Activated CD4-positive, alpha-beta T cell treated with anti-CD3 and anti-CD28 coated beads, Interleukin-10, Interleukin-2, amounts not matched to agents 100 ng/mL and 50 ng/mL, durations not matched to agents 16 hours and 8 hours (primary cell): ENCODE results near the gene ERCC4.

ENCODE experiments used
- DNase-seq: peaks from one replicate; pipeline ENCODE4 v3.0.0-alpha.2; 2020

Gene ERCC4

DNA sequence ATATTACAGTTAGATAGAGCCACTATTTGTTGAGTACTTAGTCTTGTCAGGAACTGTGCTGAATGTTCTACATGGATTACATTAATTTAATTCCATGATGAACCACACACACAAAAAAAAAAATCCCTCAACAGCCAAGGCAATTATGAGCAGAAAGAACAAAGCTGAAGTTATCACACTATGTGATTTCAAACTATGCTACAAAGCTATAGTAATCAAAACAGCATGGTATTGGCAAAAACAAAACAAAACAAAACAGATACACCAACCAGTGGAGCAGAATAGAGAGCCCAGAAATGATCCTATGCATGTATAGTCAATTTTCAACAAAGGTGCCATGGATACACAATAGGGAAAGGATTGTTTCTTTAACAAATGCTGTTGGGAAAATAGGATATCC, 8.1 kb upstream of the ERCC4 start:
- DNase-seq: no peak

DNA sequence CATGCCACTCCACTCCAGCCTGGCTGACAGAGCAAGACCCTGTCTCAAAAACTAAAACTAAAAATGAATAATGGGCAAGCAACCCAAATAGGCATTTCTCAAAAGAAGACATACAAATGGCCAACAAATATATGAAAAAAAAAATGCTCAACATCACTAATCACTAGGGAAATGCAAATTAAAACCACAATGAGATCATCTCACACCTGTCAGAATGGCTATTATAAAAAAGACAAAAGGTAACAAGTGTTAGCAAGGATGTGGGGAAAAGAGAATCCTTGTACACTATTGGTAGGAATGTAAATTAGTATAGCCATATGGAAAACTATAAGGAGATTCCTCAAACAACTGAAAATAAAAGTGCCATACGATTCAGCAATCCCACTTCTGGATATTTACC, 7.1 kb upstream of the ERCC4 start:
- no peak for DNase-seq

DNA sequence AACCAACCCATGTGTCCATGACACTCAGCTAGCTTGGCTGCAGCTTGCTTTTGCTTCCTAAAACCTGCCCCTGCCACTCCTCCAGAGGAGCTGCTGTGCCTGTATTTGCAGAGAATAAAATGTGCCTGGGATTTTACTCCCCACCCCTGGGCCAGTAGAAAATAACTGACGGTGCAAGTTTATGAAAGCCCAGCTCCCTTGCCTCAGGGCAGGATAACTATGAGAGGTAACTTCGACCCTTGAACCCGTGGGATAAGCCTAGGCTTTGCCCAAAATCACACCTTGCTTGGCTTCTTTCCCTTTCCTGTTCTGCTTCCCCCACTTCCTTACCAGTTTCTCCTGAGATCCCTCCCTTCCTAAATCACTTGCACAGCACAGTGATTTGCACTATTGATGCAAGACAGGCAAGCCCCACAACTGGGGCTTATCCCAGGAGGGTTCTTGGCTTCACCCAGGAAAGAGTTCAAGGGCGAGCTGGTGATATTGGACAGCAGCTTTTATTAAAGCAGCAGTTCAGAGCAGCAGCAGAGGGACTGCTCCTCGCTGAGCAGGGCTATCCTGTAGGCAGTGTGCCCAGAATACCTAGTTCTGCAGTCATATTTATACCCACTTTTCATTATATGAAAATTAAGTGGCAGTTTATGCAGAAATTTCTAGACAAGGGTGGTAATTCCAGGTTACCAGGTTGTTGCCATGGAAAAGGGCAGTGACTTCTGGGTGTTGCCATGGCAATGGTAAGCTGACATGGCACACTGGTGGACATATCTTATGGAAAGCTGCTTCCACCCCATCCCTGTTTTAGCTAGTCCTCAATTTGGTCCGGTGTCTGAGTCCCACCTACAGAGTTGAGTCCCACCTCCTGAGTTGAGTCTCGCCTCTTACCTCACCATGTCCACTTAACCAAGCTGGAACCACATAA, 6.3 kb upstream of the ERCC4 start:
- DNase-seq: no peak

DNA sequence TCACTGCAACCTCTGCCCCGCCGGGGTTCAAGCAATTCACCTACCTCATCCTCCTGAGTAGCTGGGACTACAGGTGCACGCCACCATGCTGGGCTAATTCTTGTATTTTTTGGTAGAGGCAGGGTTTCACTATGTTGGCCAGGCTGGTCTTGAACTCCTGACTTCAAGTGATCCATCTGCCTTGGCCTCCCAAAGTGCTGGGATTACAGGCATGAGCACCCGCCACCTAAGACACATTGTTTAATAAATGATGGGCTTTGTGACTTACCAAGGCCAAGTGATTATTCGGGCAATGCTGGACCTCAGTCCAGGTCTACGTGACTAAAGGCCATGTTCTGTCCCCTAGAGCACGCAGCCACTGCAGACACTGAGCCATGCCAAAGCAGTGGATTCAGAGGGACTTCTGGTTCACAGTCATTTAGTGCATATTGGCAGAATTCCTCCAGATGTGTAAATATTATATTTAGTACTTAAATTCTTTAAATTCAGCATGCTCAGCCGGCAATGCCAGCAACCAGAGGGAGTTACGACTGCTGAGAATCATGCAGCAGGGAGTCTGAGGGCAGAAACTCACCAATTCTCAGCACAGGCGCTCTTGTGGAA, 4.8 kb upstream of the ERCC4 start:
- no peak for DNase-seq

DNA sequence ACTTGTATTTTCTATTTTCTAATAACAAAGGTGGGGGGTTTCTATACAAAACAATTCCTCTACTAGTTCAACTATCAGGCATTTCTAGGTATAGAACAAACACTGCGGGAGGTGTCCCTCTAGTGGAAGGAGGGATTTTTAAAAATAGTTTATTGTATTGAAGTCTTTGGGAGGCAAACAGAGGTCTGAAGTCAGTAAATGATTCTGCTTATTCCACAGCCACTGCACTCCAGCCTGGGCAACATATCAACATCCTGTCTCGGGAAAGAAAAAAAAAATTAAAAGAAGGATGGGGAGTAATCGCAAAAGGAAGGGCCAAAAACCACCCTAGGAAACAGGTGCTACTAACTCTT, 648 bp upstream of the ERCC4 start:
- peak; percentile 45 for DNase-seq

DNA sequence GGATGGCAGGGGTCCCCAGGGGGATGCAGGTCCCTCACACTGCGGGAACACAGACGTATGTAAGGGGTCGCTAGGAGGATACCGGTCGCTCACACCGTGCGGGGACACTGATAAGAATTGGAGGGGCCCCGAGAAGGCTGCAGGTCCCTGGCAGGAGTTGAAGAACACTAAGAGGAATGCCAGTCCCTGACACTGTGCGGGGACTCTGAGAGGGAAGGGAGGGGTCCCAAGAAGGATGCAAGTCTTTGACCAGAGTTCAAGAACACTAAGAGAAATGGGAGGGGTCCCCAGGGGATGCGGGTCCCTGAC, 510 bp downstream of the ERCC4 start:
- DNase-seq: no peak

DNA sequence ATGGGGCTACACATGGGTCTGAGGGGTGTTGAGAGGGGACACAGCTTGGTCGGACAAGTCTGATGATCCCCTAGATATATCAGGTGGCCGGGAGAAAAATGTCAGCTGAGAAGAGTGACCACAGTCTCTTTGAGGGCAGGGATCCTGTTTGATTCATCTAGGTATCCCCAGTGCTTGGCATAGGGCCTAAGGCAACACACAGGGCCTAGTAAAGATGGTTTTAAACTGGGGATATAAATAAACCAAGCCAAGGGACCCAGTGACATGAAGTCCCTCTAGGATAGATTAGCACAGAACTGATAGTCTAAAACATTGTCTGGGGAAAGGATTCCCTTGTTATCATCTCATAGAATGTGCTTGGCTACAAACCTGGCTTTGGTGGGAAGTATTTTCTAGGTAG, 1.4 kb downstream of the ERCC4 start:
- no peak for DNase-seq

DNA sequence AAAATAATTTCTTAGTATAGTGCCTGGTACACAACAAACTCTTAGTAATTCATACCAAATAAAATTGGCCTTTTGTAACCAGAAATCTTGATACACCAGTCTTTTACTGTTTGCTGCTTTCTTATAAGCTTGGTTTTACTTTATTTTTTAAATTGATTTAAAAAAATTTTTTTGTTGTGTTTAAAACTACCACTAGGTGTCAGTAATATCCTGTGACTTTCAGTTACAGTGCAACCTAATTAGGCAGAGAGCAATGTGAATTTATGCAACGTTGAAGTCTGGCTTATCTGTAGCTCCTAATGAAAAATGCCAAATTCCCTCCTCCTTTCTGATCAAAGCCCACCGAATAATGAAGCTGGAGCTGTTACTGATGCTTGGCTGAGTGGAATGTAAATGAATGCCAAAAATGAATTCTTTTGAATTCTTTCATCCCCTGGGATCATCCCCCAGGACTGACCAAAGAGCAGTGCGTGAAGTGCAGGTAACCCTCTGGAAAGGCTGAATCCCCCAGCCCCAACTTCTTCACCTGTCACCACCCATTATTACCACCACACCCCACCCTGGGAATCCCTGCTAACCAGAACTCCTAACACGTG, 3.8 kb downstream of the ERCC4 start:
- DNase-seq: peak; percentile 45

DNA sequence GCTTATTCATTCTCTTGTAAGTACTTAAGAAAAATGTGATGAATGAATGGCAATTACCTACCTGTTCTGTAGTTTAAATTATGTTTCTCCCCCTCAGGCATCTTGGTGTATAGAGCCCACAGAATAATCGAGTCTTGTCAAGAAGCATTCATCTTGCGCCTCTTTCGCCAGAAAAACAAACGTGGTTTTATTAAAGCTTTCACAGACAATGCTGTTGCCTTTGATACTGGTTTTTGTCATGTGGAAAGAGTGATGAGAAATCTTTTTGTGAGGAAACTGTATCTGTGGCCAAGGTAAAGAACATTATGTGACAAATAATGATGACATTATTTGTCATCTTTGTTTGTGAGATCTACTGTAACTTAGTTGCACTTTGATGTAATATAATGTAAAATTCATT, 6.5 kb downstream of the ERCC4 start:
- no peak for DNase-seq

DNA sequence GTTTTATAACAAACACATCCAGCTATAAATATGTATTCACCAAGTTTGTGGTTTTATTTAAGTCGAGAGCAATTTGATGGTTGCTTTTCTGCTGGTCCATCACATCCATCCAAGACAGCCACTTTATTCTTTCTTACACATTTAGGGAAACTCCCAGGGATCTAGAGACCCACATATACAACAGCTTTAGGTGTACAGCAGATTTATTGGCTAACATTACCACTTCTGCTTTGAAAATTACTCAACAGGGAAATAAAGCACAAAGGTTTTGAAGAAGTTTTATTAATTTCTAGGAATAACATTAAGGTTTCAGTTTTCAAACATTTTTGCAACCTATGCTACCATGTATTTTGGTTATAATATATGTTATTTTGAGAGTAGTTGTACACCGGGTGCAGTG, 6.9 kb downstream of the ERCC4 start:
- DNase-seq: no peak

DNA sequence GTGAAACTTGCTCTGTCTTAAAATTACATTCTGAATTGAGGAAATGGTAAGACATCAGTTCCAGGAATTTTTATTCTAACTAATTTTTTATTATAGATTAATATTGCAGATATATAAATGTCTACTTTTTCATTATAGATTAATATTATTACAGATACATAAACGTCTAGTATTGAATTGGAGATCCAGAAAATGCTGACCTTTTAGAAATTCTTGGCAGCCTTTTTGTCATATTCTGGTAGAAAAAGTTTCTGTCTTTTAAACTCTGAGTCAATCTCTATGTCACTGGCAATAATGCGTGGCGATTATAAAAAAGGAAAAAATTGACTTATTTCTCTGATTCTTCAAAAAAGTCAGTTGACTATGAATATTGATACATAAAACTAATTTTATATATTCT, 8.7 kb downstream of the ERCC4 start:
- DNase-seq: no peak

DNA sequence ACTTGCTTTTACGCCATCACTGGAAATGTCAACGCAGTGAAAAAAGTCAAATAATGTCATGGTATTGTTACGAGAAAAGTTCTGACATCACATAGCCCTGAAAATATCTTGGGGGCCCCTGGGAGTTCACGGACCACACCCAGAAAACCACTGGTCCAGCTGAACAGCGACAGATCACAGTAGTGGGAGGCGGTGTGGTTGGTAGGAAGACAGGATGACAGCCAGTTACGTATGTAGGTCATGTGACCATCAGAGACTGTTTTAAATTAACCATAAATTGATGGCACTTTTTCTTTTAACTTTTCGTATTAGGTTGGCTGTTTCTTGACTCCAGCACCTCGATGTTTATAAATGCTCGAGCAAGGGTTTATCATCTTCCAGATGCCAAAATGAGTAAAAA, 11.9 kb downstream of the ERCC4 start:
- DNase-seq: no peak

DNA sequence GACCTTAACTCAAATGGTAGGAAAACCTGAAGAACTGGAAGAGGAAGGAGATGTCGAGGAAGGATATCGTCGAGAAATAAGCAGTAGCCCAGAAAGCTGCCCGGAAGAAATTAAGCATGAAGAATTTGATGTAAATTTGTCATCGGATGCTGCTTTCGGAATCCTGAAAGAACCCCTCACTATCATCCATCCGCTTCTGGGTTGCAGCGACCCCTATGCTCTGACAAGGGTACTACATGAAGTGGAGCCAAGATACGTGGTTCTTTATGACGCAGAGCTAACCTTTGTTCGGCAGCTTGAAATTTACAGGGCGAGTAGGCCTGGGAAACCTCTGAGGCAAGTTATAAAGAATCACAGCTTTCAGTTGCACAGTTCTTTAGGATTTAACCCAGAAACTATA, 15.5 kb downstream of the ERCC4 start:
- DNase-seq: no peak

DNA sequence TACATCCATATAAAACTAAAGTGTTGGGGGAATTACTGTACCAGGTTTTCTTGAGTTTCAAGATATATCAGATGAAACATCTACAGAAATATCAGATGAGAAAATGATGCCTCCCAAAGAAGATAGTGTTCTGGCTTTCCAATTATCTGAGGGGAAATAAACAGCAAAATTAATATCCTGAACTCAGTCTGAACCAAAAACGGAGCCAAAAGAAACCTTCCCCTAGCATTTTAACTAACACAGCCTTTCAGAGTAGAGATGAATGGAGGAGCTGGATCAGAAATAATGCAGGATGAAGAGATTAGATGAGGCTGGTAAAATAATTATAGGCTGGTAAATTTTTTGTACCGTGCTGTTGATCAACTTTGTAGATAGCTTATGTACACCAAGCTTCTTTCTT, 16.2 kb downstream of the ERCC4 start:
- no peak for DNase-seq

DNA sequence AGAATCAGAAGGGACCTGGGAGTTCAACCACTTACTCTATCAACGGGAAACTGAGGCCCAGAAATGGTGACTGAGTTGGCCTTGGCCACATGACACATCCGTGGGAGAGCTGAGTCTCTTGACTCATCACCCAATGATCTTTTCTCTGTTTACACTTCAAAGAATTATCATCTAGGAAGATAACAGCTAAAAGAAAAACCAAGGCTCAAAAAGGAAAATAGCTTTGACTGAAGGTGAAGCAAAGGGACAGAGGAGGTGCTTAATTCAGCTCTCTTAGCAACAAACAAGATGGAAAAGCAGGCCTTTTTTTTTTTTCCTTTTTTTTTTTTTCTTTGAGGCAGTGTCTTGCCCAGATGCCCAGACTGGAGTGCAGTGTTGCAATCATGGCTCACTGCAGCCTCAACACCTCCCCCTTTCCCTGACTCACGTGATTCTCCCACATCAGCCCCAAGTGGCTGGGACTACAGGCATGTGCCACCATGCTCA, 16.7 kb downstream of the ERCC4 start:
- DNase-seq: no peak

DNA sequence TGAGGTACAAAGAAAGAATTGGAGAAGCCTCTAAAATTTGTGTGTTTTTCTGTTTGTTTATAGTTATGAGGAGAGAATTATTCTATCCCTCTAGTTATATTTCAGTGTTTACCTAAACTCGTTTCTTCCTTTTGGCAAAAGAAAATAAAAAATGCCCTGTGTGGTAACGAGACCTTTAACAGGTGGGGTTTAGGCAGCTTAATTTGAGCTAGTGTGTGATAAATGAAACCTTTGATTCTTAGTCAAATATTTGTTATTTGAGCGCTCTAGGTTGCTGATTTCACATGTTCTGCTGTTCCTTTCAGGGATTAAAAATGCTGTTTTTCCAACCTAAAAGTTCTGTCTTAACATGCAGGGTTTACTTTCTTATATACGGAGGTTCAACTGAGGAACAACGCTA, 17.5 kb downstream of the ERCC4 start:
- DNase-seq: no peak

DNA sequence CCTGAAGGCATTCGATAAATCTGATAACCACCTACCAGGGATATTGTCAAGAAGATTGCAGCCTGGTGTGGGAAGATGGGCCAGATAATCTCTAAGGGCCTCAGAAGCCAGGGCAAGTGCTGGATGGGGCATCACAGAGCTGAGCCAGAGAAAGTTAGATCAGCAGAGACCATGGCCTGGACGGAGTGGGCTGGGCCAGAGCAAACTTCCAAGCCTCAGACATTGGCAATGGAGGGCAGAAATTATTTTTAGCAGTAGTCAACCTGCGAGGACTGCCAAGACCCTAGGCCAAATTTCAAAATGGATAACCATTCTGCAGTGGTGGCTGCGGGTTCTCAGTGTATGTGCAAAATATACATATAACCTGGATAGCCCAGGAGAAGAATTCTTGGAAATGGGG, 18.5 kb downstream of the ERCC4 start:
- no peak for DNase-seq

DNA sequence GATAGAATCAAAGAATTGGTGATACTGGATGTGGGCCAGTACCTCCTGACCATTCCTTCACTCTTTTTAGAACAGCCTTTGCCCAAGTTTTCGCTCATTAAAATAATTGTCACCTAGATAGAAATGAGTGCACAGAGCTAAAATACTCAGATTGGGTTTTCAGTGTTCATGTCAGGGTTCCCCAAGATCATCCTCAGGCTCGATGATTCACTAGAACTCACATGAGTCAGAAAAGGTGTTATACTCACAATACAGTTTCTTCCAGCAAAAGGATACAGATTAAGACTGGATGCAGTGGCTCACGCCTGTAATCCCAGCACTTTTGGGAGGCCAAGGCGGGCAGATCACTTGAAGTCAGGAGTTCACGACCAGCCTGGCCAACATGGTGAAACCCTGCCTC, 19.9 kb downstream of the ERCC4 start:
- DNase-seq: peak; percentile 22

DNA sequence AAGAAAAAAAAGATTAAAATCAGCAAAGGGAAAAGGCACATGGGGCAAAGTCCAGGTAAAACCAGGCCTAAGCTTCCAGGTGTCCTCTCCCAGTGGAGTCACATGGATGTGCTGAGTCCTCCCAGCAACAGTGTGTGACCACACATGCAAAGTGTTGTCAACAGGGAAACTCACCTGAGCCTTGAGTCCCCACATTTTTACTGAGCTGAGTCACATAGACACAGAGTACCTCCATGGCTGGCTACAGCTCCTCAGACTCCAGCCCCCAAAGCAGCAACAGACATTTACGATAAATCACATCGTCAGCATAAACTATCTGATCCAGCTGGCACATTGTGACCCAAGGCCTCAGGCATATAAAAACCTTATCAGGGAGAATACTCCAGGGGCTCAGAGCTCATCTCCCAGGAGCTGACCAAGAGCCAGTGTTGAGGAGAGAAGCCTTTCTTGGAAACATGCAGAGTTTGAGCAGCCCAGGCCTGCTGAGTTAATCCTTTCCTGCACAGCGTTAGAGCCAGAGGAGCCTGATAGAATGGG, 20.5 kb downstream of the ERCC4 start:
- no peak for DNase-seq

DNA sequence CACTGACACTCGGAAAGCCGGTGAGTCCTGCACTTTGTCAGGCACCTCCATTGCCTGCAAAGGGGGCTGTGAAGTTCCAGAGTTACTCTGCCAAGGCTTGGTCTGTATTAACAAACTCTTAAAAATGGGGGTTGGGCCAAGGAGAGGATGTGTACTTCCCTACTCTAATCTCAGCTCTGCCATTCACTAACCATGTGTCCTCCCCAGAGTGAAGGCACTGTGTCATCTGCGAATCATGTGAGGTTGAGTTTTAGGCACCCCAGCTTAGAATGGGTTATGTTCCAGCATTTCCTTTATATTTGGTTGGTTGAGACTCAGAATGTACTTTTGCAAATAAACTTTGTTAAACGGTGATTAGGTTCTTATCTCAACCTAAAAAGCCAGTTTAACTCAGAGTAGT, 24.9 kb downstream of the ERCC4 start:
- no peak for DNase-seq

DNA sequence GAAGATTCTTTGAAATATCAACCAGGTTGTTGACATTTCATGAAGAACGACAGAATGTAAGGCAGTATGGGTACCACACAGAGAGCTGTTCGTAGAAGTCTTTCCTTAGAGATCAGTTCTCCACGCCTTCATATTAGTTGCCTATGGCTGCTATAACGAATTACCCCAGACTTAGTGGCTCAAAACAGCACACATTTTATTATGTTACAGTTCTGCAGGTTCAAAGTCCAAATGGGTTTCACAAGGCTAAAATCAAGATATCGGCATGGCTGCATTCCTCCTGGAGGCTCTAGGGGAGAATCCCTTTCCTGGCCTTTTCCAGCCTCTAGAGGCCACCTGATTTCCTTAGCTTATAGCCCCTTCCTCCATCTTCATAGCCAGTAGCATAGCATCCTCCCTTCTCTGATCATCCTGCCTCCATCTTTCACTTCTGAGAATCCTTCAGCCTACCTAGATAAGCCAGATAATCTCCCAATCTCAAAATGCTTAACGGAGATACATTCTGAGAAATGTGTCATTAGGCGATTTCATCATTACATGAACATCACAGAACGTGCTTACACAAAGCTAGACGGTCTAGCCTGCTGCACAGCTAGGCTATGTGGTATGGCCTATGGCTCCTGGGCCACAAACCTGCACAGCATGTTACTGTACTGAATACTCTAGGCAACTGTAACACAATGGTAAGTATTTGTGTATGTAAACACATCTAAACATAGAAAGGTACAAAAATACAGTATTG, 26.0 kb downstream of the ERCC4 start:
- DNase-seq: peak; percentile 15

DNA sequence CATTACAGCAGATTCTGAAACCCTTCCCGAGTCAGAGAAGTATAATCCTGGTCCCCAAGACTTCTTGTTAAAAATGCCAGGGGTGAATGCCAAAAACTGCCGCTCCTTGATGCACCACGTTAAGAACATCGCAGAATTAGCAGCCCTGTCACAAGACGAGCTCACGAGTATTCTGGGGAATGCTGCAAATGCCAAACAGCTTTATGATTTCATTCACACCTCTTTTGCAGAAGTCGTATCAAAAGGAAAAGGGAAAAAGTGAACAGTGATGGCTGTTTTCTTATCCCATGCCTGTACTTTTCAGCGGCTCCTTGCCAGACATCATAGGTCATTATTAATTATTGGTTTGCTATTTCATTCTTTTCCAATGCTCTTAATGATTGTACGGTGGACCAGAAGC, 28.1 kb downstream of the ERCC4 start:
- no peak for DNase-seq

DNA sequence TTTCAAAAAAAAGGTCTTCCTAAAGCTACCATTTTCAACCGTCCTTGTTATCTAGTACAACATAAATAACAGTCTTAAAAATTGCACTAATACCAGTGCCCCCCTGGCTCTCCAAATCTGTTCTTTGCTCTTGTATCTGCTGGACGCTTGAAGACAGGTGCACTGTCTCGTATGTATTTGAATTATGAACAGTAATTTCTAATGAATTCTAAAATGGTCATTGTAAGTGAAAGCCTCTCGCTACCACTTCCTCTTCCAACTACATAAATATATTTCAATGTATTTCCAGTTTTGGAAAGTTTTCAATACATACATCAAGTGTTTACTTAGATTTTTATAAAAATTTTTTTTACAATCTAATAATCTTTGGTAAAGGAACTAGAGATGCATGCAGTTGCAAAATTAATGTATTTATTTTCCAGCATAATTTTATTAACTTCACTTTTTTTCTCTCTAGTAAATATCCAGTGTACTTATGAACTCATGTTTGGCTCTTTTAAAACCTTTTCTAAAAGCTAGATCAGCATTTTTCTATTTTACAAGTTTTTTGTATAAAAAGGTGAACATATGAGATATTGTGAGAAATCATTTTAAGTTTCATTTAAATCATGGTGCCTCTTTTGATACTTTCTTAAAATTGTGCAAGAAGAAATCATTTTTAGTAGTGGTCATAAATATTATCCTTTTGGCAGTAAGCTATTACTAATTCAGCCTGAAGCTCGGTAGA, 31.0 kb downstream of the ERCC4 start:
- no peak for DNase-seq
